DMS53 (cell line): ENCODE data around the gene RTN4R.

Experiments used
- DNase-seq: peaks from one replicate; lab custom pipeline; 2025; lab: John Stamatoyannopoulos, UW

The RTN4R gene

GRCh38 chr22:20241579-20242392 is 26.3 kb downstream of the RTN4R start:
- no peak for DNase-seq

DNA sequence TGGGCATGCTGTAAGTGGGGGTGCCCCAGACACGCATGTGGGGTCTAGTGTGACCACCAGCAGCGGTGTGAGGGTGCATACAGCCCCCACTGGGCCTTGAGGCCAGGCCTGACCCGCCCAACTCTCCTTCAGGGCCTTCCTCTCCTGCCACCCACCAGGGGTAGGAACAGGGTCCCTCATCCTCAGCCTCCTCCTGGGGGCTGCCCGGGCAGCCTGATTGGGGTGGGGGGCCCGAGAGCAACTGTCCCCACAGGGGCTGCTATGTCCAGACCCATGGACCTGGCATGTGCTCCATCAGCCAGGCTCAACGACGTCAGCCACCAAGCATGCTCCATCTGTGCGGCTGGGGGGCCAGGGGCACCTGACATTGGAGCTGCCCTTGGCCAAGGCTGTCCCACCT is 27.2 kb downstream of the RTN4R start:
- no peak for DNase-seq

- no peak for DNase-seq
Measured at GRCh38 chr22:20240447-20240764, 27.7 kb downstream of the RTN4R start.

DNA sequence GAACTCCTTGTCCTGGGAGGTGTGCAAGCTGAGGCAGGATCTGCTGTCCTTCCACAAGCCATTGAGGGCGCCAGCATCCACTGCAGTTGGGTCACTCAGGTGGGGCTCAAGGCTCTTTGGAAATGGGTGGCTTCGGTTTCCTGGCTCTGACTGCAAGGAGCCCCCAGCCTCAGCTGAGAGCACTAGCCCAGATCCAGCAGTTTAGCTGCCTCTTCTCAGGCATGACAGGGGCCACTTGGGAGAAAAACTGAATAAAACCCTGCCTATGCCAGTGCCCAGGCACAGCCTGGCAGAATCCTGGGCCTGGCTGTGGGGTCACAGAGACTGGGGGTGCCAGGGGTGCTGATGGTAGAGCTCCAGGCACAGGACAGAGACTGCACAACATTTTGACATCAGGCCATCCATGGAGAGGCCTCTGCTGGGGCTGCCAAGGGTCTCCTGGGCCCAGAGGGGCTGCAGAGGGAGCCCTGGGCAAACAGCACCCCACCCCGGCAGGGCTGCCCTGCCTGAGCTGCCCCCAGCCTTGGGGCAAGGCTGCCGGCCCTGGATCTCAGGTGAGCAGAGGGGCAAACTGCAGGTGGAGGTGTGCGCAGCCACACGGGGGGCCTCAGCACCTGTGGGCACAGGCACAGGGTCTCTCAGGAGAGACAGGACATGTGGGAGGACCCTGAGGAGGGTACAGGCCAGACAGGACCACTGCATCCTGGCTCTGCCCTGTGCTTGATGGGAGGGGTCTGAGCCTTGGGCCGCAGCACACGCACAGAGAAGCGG is 28.3 kb downstream of the RTN4R start:
- no peak for DNase-seq

DNA sequence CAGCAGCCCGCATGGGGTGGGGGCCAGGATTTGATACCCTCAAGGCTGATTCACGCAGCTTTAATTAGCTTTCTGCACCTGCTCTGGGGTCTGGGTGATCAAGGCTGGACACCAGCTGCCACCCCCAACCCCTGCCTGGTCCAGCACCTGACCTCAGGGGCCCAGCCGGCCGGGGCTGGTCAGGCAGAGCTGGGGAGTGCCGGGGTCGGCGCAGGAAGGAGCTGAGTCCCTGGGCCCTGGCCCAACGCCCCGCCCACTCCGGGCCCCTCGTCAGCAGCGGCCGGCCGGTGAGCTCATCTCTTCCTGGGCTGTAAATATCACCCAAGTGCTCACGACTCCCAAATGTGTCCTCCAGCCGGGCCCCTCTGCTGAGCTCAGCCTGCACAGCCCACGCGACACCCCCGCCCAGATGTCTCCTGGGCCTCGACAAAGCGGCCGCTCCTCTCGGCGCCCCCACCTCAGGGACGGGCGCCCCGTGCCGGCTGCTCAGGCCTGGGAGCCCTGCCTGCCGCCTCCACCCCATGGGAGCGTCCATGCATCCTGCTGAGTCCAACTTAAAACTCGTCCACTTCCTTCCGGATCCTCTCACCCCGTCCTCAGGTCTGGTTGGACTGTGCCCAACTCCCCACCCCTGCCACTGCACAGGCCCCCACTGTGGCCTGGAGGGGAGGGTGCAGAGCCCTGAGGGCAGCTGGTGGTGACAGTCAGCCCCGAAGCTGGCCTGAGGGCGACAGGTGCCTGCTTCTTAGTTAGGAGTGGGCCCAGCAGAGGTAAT is 29.0 kb downstream of the RTN4R start:
- DNase-seq: no peak

DNA sequence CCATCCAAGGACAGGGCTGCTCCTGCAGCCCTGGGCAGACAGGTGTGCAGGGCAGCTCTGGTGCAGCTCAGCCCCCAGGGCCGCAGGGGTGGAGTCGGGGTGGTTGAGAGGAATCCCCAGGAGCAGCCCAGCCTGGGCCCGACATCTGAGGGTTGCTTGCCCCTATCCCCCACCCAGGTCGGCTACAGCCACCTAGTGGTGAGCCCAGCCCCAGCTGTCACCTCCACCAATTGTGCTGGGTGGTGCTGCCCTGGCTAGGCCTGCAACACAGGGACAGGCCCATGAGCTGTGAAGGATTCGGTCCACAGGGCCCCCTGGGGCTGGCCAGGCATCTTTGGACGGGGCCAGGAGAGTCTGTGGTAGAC is 29.6 kb downstream of the RTN4R start:
- peak; percentile 63 for DNase-seq

DNA sequence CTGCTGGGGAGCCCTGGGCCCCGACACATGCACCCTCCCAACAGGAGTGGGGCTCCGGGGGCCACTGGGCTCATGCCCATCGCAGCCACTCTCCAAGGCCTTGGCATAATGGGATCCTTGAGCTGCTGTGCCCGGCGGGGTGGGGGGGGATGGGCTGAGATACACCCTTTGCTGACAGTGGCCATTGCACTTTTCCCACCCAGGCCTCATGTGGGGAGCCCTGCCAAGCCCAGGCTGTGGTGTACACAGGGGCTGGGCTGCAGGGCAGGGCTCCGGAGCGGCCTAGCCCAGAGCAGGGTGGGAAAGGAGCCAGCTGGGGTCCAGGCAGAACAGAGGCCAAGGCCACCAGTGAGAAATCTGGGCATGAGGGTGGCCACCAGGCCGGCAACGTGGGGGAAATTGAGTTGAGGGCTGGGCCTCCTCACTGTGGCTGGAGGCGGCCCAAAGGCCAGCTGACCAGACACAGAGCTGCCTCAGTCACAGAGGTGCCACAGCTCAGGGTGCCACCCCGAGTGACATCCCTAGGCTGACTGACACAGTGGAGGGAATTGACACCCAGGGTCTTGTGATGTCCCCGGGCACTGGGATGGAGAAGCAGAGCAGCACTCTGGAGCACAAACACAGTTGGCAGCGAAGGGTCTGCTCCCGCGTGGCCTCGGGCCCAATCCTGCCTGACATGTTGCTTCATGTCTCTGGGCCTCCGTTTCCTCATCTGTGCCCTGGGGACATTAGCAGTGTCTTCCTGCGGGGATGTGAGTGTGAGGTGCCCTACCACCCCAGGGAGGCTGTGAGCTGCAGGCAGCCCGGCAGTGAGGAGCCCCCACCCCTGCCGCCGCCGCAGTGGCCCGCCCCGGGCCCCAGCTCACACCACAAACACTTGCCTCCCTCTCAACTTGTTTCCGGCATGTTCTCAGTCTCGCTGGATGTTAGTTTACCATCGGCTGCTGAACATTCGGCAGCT is 30.4 kb downstream of the RTN4R start:
- DNase-seq: no peak

DNA sequence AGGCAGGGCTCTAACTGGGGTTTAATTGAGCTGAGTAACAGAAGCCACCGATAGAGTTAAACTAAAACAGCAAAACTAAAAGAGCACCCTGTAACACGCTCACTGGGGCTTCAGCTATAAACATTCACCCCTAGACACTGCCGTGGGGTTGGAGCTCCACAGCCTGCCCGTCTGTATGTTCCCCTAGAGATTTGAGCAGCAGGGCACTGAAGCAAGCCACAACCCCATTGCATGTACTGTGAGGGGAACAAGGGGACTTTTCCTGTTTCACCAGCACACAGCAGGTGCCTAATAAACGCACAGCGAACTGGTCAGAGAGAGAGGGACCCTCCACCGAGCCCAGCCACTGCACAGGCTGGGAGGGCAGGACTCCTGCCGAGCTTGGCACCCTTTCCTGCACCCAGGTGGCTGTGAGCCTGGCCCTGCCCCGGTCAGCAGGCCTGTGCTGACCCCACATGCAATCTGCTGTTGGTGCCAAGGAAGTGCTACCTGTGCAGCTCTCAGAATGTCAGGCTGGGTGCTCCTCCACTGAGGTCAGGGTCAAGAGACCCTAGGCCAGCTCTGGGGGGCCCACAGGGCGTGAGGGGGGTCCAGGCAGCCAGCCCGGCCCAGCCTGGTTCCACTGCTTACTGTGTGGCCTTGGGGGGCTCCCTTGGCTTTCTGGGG is 31.9 kb downstream of the RTN4R start:
- no peak for DNase-seq

- no peak for DNase-seq
Measured at GRCh38 chr22:20235389-20235991, 32.6 kb downstream of the RTN4R start.

- DNase-seq: no peak
Measured at GRCh38 chr22:20234760-20235388, 33.2 kb downstream of the RTN4R start.

GRCh38 chr22:20234314-20234682 is 33.8 kb downstream of the RTN4R start:
- no peak for DNase-seq

DNA sequence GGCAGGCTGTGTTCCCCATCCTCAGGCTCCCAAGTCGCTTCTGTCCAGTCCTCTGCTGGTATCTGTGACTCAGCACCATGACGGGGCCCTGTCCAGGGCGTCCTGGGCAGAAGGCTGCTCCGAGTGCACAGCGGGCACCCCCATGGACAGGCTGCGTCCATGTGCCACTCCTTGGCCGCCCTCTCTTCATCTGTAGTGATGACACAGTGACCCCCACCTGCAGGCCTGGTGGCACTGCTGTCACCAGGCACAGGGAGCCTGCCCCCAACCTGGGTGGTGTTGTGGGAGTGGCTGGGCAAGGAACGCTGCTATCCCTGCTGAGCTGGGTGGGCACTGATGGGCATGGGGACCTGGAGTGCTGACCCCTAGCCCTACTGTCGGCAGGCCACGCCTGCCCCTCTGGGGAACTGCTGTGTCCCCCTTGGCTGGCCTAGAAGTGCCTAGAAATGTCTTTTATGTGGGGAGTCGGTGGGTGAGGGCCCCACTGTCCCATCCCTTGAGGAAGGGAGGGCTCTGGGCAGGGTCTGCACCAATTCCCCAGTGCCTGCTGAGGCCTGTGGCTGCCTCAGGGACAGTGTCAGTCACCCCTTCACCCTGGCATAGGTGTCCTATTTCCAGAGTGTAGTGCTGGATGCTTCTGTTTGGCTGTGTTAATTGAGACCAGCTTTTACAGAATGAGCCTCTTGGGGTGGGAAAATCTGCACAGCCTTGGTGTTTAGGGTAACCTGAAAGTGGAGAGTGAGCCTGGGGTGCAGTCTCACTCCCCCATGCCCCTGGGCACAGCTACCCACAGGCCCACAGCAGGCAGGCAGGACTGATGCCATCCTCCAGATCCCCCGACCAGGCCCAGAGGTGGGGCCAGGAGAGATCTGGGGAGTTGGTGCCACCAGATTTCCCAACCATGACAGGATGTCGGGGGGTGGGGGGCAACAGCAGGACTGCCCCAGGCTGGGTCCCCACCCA is 34.5 kb downstream of the RTN4R start:
- DNase-seq: no peak

DNA sequence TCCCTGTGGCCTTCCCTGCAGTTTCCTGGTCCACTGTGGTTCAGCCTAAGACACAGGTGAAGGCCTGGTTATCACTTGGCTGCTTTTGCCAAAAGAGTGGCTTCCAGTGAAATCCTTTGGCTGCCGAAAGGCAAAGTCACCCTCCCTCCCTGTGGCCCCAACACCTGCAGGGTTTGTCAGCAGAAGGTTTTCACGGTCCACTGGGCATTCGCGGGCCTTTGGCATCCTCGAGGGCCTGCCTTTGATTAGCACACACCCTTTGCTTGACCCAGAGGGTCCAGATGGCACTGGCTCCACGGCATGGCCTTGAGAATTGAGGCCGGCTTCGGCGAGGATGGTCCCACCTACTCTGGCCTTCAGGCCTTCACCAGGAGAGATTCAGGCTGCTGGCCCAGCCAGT is 35.3 kb downstream of the RTN4R start:
- DNase-seq: peak; percentile 33

DNA sequence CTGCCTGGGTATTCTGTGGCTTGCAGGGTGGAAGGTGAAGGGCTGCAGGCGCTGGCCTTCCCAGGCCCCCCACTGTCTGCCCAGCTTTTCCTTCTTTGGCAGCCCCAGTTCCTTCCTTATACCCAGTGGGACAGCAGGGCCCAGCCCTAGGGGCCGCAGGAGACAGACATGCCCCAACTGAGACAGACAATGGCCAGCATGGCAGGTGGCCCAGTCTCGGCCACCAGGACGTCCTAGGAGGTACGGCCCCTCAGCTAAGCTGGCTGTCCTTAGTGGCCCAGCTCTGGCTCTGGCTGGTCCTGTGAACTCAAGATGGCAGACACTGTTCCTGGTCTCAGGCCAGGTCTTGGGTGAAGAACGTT is 35.9 kb downstream of the RTN4R start:
- no peak for DNase-seq

DNA sequence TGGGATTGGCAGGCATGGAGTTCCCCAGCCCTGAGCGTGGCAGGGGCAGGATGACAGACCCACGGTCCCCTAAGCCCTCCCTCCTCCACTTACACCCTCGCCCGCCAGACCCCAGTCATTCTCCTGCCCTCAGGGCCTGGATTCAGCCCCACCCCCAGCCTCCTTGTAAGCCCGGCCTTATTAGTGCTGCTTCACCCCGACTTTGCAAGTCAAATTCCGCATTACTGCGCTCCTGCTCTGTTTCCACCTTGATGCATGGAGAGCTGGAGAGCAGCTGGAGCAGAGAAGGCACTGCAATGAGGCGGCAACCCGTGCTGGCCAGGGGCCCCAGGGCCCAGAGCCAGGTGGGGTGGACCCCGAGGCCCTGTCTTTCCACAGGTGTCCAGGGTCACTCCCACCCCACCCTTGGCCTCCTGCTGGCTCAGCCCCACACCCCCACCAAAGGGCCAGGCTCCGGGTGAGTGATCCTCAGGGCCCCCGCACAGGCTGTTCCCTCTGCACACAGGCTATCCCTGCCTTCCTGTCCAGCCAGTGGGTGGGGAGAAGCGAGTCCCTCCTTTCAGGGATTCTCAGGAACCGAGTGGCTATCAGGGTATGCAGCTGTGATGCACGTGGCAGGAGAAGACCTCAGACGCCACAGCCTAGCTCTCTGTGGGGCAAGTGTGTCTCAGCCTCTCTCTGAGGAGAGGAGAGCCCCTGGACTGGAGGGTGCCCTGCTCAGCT is 36.4 kb downstream of the RTN4R start:
- no peak for DNase-seq

- no peak for DNase-seq
Measured at GRCh38 chr22:20230777-20231420, 37.2 kb downstream of the RTN4R start.

GRCh38 chr22:20229916-20230775 is 38.0 kb downstream of the RTN4R start:
- no peak for DNase-seq
